Stimulated activated naive CD4-positive, alpha-beta T cell (primary cell): Measurements from ENCODE around the gene ADGRG7.
A peak's percentile ranks its signal among the peaks of the same experiment; 100 is the strongest.
"Not testable (repeated sequence)": the region's sequence is repeated elsewhere in the genome, so short reads cannot be mapped to it uniquely, and the experiment has no call there.

ENCODE experiments used
- DNase-seq, 6 experiments: peaks; one replicate each; lab custom pipeline; 2025; lab: John Stamatoyannopoulos, UW

The ADGRG7 gene

DNA sequence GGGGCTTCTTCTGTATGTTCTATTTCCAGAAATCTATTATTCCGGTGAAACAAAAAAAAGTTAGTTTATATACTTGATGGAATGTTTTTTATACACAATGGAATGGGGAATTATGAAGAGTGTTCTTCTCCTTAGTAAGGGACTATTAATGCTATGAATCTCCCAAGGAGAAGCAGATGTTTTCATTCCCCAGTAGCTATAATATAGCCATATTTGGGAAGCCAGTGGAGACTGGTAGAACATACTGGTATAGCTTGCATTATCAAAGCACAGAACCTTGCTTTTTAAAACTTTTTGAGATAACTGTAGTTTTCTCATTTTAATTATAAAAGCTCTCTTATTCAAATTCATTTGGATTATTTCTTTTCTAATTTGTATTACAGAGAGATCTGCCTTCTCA lies 38.3 kb downstream of the ADGRG7 start:
- DNase-seq, result no peak

DNA sequence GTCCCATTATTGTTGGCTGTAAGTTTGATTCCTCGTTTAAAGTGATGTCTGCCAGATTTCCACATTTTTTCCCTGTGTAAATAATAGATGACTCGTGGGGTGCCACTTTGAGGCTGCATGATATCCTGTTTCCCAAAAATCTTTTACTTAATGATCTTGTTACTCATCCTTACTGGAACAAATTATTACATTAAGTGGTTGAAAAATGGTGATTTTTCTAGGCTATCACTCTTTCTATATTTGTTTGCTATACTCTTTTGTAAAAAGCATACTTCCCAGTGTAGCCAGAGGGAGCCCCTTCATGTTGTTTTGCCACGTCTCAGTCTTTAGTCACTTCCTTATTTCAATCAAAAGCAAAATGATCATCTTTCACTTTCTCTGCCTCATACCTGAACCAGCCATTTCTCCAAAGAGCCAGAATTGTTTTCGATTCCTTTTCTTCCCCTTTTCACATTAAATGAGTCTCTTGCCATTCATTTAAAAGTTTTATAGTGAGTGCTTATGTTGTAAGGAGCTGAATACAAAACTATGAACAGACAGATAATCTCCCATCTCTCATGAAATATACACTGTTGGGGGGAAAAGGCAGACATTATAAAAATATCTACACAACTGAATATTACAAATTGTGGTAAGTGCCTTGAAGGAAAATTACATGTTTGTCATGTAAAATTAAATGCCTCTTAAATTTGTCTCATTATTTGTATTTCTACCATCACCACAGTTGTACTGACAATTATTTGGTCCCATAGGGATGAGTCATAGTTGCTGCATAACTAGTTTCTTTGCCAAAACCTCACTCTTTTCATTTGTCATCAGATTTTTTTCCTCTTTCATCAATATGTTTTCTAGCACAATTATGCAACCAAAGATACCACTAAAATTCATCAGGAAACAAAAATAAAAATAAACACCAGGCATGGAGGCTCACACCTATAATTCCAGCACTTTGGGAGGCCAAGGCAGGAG lies 41.5 kb downstream of the ADGRG7 start:
- peak in 3 of 6 experiments; percentile 3 to 25 (median 25) for DNase-seq

DNA sequence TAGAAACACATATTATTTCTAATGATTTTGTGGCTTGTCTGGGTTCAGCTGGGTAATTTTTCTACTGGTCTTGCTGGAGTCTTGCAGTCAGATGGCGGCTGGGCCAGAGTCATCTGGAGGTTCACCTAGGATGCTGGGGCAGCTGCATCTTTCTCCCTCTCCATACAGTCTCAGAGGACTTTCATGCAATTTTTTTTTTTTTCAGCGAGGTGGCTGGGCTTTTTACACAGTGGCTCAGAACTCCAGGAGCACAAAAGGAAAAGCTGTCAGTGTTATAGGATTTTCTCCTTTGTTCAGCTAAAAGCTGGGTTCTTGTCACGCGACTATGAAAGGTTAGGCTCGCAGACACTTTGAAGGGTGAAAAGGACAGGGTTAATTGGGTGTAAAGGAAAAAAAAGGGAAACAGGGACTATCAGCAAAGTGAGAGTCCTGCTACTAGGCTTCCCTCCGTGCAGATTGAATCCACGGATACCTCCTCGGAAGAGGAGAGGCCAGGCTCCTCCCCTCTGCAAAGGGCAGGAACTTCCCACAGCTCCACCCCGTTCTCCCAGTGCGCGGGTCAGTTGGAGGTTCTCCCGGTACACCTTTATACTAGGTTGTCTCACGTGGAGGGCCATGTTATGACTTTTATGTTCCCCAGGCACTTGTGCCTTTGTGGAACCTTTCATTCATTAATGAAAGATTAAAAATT lies 44.3 kb downstream of the ADGRG7 start:
- no peak for DNase-seq

DNA sequence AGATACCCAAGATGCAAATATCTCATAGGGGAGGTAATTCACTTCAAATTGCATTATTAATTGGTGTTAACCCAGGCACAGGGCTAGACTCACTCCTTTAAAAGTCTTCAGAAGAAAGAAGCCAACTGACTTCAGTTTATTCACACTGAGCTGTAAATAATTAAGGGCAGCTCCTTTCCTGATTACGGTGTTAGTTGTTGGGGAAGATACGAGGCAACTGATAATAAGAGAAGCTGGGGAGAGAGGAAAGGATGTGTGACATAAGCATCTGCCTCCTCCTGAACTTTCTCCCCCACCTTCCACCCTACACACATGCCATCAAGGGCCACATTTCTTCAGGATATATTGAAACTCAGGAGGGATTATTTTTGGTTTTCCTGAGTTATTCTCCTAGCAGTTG lies 47.5 kb downstream of the ADGRG7 start:
- no peak for DNase-seq

DNA sequence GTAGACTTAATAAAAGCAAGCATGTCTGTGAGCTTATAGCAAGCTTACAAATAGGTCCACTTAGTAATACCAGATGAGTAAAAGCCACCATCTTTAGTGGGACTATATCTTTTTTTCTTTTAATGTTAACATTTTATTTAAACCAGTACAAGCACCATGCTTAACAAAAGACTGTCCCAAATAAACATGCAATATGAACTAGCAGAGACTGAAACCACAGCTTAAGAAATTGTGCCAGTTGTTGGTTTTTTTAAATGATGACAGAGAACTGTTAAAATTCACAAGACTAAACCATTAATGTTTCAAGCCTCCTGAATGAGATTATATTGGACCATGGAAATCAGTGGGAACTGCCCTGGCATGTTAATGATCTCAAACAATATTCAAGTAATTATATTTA lies 51.9 kb downstream of the ADGRG7 start:
- DNase-seq, result not testable (repeated sequence)

DNA sequence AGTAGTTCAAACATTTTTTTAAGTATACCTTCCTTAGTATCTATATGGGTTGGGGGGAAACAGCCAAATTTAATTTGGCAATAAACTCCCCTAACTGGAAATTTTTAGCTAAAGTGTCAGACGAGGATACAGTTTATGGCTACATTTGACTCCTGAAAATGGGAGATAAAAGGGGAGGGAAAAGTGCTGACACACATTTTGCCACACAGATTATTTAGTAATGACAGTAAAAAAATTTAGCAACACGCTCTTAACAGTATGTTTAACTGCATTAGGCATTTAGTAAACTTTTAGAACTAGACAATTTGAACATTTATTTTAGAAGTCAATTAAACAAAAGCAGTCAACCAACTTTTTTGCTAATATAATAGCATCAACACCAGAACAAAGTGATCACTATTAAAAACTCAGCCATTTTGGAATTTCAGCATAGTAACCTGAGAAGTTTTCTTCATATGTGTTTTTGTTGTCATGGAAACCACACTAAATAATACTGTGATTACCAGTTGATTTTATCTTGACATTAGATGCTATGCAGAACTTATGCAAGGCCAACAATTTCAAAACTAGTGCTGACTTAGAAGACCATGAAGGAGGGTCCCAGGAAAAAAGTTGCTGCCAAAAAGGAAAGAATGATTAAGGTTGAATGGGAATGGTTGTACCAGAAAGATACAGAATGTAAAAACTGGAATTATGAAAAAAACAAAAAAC lies 52.9 kb downstream of the ADGRG7 start:
- peak in 1 of 6 experiments; percentile 4 for DNase-seq

DNA sequence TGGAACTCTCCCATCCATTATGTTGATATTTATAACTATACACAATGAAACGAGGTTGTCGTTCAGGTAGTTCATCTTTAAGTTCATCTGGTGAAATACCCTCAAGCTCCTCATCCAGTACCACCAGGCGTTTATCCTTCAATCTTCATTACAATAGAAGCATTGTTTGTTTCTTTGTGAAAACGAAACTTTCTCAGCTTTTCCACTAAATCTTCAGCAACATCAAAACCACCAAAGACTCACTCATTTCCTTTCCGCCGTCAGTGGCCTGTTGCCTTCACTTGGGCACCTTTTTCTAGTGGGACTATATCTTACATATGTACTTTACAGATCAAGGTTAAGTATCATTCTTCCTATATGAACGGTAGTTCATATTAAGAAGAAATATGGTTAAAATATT lies 55.8 kb downstream of the ADGRG7 start:
- DNase-seq, result peak in 3 of 6 experiments; percentile 5 to 30 (median 19)

DNA sequence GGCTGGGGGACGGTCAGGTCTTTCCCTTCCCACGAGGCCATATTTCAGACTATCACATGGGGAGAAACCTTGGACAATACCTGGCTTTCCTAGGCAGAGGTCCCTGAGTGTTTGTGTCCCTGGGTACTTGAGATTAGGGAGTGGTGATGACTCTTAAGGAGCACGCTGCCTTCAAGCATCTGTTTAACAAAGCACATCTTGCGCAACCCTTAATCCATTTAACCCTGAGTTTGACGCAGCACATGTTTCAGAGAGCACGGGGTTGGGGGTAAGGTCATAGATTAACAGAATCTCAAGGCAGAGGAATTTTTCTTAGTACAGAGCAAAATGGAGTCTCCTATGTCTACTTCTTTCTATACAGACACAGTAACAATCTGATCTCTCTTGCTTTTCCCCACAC lies 57.3 kb downstream of the ADGRG7 start:
- DNase-seq, result not testable (repeated sequence)

DNA sequence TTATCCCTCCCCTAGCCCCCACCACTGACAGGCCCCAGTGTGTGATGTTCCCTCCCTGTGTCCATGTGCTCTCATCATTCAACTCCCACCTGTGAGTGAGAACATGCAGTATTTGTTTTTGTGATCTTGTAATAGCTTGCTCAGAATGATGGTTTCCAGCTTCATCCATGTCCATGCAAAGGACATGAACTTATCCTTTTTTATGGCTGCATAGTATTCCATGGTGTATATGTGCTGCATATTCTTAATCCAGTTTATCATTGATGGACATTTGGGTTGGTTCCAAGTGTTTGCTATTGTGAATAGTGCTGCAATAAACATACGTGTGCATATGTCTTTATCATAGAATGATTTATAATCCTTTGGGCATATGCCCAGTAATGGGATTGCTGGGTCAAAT lies 57.9 kb downstream of the ADGRG7 start:
- not testable (repeated sequence) for DNase-seq

DNA sequence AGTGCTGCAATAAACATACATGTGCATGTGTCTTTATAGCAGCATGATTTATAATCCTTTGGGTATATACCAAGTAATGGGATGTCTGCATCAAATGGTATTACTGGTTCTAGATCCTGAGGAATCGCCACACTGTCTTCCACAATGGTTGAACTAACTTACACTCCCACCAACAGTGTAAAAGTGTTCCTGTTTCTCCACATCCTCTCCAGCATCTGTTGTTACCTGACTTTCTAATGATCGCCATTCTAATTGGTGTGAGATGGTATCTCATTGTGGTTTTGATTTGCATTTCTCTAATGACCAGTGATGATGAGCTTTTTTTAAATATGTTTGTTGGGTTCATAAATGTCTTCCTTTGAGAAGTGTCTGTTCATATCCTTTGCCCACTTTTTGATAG lies 61.6 kb downstream of the ADGRG7 start:
- DNase-seq, result not testable (repeated sequence)

DNA sequence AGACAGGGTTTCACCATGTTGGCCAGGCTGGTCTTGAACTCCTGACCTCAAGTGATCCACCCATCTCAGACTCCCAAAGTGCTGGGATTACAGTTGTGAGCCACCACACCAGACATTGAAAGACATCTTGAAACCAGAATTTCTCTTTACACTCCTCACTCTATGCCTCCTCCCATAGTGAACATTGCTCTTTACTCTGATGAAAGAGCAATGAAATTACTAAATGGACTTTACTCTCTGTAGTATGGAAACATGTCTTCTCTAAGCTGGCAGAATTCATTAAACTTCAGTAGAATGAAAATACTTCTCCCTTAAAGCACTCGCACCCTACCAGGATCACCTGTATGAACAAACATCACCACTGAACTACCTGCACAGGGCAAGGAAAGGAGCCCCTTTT lies 72.1 kb downstream of the ADGRG7 start:
- no peak for DNase-seq

DNA sequence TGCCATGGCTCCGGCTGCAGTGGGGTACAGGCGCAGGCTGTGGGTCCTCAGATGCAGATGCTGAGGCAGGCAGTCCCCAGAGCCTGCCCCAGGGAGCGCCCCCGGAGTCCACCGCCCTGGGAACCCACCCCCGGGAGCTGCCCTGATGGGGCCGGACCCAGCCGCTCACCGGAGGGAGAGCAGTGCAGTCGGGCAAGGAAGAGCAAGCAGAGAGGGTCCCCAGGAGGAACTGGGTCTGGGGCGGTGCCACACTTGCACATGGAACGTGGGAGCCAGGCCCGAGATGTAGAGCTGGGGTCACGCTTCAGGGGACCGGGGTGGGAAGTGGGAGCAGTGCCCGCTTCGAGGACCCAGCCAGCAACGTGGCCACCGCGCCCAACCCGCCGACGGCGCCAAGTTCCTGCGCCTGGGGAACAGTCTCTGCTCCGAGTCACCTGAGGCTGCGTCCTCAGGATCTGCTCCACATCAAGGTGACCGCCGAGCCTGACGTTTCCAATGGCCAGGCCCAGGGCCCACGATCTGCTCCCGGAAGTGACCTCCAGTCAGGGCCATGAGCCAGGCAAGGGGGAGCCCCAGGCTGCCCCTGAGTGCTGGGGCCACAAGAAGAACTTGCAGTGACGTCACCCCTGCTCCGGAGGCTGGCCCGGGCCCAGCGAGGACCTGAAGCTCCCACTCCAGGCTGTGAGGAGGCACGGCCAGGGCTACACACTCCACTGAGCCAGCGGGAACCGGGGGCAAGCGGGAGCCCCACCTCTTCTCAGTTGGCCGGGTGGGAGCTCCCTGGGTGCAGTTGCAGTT lies 72.9 kb downstream of the ADGRG7 start:
- no peak for DNase-seq

DNA sequence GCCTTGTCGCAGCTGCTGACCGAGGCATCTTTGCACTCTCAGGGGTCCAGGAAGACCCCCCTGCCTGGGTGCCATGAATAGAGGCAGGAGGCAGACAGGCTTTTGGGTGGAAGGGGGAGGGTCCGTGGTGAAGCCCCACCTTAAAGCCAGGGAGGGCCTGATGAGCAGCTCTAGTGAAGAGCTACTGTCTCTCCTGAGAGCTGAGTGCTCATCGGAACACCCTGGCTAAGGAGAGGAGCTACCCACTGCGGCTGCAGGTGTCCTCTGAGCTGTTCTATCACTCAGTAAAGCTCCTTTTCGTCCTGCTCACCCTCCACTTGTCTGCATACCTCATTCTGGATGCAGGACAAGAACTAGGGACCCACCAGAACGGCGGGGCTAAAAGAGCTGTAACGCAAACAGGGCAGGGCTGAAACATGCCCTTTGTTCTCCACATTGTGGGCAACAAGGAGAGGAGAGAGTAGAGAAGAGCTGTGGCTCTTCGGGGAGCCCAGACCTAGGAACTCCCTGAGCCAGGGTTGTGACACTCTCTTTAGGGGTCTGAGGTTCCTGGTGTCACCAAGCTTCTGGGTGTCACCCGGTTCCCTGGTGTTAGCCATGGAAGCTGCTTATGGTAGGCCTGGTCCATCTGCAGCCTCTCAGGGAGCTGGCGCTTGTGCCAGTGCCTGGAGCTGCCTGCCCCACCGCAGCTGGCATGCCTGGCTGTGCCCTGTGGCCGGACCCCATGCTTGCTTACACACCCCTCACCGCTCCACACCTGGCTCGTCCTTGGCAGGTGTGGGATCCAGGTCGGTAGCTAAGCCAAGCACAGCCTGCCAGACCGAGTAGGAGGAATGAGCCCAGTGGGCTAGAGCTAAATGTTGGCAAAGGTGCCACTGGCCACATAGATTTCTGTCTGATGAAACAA lies 73.7 kb downstream of the ADGRG7 start:
- no peak for DNase-seq

DNA sequence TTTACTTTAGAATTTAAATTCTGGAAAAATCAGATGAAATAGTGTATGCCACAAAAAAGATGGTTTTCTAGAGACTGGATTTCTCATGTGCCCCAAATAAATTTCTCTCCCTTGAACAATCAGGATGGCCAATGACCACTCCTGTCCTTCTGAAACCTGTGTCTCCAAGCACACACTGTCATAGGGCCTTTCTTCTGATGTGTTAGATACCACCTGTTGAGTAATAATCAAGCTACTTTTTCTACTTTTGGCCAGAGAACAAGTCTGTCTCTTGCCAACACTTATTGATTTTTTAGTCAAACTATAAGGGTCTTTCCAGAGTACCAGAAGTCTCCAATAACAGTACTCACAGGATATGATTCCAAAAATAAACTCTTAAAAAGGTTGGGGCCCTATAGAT lies 83.8 kb downstream of the ADGRG7 start:
- DNase-seq, result no peak

DNA sequence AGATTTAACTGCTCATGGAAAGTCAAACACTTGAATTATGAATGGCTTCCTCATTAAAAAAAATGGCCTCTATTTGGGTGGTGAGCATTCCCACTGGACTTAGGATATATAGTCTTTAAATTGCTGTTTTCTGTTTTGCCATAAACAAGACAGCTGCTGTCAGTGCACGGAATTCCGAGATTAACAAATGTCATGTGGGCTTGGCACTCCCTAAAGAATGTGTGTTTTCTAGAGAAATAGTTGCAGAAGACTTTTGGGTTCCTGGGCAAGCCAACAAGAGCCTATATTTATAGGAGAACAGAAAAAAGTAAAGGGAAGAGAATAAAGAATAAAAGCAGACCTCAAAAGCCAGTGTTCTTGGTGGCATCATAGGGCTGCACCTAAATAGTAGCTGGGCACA lies 86.3 kb downstream of the ADGRG7 start:
- no peak for DNase-seq

DNA sequence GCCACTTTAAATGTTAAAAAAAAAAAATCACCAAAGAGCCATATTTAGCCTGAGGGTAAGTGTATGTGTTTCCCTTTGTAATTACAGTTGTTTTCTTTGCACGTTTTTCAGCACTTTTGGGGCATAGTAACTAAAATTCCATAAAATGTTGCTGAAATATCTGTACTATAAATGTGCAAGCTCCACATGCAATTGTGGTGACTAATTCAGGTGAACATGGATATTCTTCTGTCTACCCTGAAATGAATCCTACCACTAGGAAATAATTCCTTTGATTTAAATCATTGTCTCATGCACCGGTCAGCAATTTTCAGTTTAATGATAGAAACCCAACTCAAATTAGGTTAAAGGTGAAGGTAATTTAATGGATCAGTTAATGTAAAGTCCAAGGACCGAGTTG lies 86.8 kb downstream of the ADGRG7 start:
- no peak for DNase-seq

DNA sequence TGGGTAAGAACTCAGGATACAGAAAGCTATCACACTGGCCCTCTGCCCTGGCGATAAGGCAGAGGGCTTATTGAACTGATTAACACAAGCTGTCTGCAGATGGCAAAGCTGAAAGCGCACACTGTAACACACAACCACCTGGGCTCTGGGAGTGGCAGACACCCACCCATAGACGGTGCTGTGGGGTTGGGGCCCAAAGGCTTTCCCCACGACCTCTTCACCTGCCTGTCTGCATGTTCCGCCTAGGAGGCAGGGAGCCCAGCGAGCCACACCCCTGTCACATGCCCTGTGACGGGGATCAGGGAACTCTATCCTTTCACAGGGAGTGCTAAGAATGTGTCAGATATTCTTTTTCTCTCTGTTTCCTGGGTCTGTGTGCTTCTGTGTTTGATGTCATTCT lies 87.8 kb downstream of the ADGRG7 start:
- no peak for DNase-seq

DNA sequence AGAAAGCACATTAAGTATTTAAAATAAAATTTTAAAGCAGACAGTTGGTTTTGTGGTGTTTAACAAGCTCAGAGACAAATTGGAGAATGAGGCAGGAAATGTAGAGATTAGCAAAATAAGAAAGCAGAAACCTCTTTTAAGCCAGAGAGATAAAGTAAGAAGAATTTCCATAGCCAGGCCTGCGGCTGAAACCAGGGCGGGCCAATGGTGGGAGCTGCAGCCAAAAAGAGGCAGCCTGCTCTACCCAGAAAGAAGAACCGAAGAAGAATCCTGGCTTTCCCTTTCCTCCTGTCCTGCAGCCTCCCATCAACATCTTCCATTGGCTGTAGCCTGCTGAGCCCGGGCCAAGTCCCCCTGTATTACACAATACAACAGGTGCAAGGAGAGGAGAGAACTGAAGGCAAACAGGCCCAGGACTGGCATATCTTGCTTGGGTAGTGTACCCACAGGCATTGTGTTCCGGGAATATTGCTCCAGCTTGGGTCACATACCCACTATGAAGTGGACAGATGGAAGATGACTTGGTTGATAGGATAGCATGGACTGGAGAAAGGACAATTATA lies 88.4 kb downstream of the ADGRG7 start:
- DNase-seq, result no peak

DNA sequence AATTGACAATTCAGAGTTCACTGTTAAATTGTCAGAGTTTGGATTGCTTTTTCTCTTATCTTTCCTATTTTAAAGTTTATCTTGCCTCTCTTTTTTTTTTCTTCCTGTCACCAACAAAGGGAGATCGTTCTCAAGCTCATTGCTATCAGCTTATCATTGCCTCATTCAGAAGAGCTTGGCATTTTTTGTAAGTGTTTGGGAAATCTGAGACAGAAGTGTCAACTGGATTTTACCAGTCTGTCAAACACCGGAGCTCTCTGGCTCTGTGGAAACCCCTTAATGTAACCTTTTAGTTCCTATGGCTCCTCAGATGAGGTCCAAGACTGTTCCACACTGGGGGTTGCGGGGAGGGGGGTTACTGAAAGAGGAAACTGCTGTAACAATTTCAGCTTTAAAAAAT lies 89.3 kb downstream of the ADGRG7 start:
- no peak for DNase-seq

DNA sequence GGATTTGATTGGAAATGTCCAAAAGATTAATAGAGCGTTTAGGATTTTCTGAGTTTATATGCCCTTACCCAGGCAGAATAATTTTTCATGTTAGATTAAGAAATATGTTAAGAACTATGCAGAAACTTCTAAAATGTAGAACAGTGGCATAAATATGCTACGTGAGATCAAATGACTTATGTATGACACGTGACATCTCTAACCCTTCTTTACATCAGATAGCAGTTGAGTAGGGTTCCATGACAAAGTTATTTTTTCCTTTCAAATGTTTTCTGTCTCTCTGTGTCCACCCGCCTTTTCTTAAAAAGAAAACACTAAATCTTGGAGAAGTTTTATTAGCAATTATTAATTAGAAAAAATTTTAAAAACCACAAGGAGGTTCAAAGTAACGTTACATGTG lies 91.3 kb downstream of the ADGRG7 start:
- no peak for DNase-seq
